HG03520 (cell line): Measurements from ENCODE around the gene SEH1L.
"Not testable (repeated sequence)": the region's sequence is repeated elsewhere in the genome, so short reads cannot be mapped to it uniquely, and the experiment has no call there.

Experiments
- ATAC-seq: cut with Tn5 transposase; IDR thresholded peaks from one replicate; pipeline ENCODE4 v1.9.1; 2021; ENCODE audit warnings: mild to moderate bottlenecking, moderate library complexity; ENCODE audit not compliant: unreplicated experiment

Gene SEH1L

DNA sequence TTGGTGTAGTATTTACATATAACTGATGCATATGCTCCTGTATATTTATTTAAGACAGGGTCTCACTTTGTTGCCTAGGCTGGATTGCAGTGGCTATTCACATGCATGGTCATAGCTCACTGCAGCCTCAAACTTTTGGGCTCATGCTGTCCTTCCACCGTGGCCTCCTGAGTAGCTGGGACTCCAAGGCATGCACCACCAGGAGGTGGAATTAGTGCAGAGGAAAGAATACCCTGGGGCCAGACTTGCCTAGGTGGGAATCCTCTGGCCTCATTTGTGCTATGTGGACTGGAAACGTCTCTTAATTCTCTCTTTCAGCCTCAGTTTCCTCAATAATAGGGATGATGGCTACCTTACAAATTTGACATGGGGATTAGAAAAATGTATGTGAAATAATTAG lies 45.6 kb downstream of the SEH1L start:
- ATAC-seq: no peak

DNA sequence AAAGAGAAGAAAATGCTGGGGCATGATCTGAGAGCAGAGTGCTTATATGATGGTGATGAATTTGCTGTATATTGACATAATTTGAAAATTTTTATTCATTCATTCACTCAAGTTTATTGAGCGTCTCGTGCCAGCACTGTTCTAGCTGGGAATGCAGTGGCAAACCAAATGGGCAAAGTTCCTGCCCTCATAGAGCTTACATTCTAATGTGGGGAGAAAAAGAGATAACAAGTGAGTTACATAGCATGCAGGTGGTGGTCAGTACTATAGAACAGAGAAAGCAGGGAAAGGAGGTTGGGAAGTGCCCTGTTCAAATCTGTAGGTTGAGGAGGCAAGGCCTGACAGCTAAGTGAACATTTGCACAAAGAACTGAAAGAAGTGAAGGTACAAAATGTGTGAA lies 47.6 kb downstream of the SEH1L start:
- ATAC-seq: no peak

DNA sequence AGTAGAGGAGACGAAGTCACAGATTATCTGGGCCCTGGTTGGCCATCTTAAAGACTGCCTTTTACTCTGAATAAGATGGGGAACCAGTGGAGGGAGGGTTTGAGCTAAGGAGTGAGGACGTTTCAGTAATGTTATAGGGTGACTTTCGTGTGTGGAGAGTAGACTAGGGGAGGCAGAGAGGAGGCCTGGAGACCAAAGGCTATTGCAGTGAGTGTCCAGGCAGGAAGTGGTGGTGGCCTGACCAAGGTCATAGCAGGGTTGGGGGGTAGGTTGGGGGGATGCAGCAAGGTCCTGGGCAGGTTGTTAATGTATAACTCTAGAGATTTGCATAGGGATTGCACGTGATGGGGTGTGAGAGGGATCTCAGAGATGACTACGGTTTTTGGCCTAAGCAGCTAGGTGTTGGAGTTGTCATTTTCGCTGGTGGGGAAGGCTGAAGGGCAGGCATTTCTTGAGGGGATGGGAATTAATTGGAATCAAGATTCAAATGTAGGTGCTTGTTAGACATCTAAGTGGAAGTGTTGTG lies 48.2 kb downstream of the SEH1L start:
- no peak for ATAC-seq

DNA sequence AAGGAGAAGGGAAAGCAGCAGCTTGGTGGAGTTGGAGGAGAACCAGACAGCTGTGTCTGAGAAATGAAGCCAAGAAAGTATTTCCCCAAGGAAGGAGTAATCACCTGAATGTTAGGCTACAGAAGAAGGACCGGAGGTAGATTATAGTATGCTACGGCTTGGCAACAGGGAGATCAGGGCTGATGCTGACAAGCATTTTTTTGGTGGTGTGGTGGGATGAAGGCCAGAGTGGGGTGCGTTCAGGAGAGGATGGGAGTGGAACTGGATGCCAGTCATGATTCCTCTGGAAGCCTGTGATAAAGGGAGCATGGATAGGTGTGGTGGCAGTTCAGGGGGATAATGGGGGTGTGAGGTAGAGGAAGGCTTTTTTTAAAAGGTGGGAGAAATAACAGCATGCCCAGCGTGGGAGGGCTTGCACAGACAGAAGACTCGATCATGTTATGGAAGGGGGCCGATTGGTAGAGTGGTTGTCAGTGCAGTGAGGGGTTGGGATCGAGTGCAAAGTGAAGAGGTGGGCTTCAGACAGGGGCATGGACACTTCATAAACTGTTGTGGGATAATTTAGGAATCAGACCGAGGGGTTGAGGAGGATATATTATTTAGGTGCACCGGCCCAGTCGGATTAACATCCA lies 49.0 kb downstream of the SEH1L start:
- ATAC-seq: no peak

DNA sequence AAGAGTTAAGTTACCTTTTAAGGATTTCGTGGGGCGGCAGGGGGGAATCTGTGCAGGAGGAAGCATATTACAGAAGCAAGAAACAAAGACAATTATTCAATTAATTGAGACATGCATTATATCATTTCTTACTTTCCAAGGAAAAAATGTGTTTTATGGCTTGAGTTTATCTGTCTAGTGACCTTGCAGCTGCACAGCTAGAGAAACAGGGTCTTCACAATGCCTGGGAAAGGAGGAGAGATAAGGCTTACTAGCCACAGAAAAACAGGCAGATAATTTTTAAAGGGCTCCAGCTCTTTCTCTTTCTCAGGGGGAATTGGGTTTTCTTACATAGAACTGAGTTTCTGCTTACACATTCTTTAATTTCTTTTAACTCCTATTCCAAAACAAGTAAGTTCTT lies 49.5 kb downstream of the SEH1L start:
- ATAC-seq: not testable (repeated sequence)

DNA sequence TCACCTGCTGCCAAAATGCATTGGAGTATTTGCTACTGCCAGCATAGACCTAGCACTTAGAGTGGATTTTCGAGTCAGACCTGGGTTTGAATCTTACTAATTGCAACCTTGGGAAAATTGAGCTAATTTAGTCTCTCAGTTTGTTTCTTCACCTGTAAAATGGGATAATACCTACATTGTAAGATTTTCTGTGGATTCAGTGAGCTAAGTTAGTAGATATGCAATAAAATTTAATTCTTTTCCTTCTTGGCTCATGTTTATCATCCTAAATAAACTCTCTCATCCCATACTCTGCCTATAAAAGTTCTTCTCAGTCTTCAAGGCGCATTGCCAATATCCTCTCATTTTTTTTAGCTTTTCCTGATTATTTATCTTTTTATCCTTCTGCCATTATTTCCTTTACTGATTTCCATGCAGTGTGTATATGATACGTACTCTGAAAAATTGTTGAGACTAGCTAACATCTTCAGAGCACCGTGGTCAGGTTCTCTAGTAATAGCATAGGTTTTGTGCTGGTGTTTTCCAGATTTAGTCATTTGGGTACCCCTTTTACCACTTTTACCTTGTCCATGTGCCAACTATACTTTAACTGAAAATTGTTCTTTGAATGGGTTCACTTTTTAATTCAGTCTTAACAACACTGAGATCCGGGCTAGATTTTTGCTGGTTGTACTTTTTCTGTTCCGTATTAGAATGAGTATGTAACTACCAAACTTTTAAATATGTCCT lies 50.7 kb downstream of the SEH1L start:
- ATAC-seq: no peak

DNA sequence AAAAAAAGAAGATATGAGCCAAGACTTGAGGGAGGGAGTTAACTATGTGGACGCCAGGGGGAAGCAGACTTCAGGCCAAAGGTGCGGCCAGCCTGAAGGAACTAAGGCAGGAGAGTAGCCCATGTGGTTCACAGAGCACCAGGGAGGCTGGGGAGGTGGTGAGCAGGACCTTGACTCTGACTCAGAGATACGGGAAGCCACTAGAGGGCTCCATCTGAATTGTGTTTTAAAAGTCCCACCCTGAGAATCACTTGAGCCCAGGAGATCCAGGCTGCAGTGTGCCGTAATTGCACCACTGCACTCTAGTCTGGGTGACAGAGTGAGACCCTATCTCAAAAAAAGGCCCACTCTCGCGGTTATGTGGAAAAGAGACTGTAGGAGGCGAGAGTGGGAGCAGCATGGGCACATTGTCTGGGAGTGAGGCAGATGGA lies 55.7 kb downstream of the SEH1L start:
- no peak for ATAC-seq

DNA sequence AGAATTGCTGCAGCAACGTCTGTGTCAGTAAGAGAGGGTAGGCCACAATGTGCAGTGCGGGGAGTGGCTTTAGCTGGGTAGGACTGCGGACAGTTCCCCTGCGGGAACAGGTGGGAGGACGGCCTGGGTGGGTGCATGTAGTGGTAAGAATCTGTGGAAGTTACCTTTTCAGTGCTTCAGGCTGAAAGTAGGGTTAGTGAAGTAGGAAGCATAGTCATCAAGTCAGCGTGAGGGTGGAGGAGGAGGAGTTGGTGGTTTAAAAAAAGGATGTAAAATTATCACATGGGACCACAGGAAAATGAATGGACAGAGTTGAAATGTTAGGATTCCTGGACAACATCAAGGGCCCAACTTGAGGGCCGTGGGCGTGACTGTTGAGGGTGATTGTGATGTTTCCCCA lies 56.6 kb downstream of the SEH1L start:
- no peak for ATAC-seq

DNA sequence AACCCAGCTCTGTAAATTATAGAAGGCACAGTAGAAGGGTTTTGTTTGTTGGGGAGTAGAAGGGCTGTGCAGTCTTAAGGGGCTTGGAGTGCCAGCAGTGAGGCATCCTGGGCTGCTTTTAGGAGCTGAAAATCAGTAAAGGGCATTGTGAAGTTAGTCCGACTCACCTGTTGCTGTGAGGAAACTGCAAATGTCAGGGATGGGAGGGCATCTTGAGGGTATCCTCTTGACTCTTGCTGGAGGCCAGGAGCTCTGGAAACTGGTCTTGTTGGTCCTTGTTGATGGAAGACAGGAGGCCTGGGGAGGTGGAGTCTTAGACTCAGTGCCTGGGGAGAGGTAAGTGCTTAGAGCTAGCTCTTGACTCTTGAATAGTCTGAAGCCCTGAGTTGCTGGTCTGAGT lies 57.5 kb downstream of the SEH1L start:
- ATAC-seq: no peak

DNA sequence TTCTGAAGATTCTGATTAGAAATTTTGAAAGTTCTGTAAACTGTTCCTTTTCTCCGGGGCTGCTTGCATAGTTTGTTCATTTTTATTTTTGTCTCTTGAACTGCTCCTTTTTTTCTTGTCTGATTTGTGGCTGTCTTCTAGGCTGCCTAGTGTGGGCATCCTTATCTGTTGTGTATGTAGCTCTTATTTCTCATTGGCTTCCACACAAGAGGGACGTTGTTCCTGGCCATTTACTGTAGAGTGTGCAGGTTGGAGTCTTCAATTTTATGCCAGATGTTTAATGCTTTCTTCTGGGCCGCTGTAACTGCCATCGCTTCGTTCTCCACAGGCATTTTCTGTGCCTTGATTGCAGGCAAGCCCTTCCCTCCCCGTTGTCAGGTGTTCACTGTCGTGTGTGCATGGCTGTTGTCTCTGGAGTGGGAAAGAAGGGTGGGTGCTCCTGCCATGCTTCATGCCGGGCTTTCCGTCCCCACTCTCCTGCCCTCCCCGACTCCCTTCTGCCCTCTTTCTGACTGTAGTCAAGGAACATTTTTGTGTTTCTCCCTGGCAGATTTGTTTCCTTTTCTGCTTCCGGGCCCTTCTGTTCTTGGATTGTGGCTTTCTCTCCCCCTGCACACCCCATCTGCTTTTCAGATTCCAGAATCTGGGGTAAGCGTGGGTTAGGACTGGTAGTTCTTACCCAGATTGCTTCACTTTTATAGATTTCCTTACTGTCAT lies 58.9 kb downstream of the SEH1L start:
- no peak for ATAC-seq

DNA sequence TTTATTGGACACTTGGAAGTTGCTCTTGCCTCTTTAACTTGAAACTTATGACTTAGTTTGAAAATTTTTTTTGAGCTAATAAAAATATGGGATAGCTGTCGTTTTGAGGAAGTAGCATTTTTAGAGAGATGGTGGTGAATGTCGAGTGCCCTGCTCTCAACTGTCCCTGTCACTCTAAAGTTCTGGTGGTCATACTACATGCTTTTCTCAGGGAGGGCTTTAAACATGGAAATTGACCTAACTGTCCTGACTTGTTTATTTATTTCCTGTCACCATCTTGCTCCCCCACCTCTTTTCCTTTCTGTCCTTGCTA lies 59.4 kb downstream of the SEH1L start:
- ATAC-seq: no peak

DNA sequence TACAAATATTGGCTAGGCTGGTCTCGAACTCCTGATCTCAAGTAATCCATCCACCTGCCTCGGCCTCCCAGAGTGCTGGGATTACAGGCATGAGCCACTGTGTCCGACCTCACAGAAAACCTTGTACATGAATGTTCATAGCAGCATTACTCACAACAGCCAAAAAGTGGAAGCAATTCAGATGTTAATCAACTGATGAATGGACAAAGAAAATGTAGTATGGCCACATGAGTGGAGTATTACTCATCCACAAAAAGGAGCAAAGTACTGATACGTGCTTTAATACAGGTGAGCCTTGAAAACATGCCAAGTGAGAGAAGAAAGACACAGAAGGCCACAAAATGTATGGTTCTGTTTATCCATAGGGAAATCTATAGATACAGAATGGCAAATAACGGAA lies 63.9 kb downstream of the SEH1L start:
- no peak for ATAC-seq

DNA sequence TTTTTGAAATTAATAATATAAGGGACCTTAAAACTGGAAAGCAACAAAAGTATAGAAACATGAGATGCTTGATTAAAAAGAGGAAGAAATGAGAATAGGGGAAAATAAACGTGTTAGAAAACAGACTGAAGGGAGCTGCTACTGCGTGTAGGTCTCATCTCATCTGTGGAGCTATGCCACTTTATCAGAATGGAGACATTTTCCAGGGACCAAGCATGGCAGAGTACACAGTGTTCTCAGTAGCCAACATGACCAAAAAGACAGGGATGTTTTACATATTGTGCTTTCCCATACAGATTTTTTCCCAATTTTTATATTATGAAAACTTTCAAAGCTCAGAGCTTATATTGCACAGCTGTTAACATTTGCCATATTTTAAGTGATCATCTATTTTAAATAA lies 66.4 kb downstream of the SEH1L start:
- no peak for ATAC-seq

DNA sequence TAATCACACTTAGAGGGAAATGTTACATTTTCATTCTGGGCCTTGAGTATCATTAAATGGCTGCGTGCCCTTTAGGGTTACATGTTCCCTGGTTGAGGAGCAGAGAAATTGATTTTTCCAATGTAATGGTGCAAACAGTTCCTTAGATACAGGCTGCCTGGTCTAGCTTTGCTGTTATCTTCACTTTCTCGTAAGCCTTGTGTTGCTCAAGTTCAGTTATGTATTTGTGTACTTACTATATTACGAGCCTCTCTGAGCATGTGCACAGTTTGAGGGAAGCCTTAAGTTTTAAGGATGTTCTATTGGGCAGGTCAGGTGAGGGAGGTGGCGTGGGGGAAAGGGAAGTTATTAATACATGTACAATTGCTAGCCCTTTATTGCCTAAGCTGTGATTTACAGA lies 67.0 kb downstream of the SEH1L start:
- ATAC-seq: no peak

DNA sequence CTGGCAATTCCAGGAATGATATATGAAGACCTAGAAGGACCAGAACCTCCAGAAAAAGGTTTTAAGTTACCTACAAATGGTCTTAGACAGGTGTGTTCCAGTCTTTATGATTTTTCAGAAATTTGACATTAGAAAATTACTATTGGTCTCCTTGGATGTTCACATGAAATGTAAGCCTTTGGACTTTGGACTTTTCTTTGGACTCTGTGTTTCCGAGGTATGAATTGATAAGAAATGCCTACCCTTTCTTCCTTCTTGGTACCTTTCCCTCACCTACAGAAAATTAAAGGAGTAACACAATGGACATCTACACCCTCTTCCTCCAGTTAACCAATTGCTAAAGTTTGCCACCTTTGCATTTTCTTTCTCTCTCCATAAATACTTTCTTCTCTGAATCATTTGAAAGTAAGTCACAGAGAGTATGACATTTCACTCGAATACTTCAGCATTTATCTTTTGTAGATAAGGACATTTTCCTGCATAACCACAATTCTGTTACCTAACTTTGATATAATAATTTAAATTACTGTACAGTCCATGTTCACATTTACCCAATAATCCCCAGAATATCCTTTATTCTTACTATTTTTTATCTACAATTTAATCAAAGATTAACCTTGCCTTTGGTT lies 69.5 kb downstream of the SEH1L start:
- ATAC-seq: no peak

DNA sequence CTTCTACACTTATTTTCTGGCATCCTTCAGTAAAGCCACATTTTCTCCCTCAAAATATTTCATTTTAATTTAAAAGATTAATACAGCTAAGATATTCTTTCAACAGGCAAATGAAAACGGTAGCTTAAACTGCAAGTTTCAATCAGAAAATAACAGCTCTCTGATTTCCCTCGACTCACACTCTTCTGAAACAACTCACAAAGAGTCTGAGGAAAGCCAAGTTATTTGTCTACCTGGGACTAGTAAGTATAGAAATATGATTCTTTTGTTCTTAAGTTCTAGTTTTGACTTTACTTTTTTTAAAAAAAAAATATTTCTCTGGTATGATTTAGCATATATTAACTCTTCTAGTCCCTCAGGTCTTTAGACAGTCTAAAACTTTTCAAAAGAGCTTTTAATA lies 70.6 kb downstream of the SEH1L start:
- no peak for ATAC-seq

DNA sequence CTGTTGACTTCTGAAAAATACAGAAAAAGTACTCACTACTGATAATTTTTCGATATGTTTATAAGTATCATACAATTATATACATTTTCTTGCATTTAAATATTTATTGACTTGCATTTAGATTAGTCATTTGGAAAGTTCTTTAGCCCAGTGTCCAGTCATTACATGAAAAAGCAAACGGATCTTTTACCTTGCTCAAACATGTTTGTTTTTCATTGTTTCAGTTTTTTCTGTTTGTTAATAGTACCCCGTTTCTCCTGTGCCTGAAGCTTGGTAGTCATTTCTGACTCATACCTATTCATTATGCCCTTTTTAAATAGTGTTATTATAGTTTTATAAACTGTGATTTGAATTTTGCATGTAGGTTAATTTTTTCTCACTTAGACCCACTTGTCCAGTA lies 71.5 kb downstream of the SEH1L start:
- ATAC-seq: no peak

DNA sequence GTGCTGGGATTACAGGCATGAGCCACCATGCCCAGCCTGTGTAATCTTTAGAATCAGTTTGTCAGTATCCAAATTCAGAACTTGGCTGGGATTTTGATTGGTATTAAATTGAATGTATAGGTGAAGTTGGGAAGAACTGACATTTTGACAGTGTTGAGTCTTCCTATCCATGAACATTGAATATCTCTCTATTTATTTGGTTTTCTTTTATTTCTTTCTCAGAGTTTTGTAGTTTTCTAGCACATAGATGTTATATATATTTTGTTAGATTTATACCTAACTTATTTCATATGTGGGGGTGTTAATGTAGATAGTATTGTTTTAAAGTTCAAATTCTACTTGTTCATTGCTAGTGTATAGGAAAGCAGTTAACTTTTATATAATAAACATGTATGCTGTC lies 74.8 kb downstream of the SEH1L start:
- no peak for ATAC-seq

DNA sequence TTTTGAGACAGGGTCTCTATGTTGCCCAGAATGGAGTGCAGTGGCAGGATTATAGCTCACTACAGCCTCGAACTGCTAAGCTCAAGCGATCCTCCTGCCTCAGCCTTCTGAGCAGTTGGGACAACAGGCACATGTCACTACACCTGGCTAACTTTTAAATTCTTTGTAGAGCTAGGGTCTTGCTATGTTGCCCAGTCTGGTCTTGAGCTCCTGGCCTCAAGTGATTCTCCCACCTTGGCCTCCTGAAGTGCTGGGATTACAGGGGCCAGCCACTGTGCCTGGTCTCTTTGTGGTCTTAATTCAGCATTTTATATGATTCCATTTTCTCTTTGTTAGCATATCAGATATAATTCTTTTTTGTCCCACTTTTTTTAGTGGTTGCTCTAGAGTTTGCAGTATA lies 77.4 kb downstream of the SEH1L start:
- no peak for ATAC-seq

DNA sequence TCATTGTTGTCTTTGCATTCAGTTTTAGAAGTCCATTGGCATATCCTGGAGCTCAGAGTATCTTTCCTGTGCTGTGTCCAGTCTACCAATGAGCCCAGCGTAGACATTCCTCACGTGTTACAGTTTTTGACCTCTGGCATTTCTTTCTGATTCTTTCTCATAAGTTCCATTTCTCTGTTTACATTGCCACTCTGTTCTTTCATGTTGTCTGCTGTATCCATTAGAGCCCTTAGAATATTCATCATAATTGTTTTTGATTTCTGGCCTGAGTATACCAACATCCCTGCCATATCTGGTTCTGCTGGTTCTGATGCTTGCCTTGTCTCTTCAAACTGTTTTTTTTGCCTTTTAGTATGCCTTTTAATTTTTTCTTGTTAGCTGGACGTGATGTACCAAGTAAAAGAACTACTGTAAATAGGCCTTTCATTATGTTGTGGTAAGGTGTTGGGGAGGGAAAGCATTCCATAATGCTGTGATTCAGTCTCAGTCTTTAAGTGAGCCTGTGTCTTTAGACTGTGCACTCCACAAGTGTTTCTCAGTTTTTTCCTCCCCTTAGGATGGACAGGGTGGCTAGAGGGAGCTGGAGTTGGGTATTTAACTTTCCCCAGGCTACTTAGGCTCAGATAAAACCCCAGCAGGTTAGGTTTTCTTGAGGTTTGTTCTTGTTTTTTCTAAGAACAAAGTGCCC lies 78.9 kb downstream of the SEH1L start:
- no peak for ATAC-seq

DNA sequence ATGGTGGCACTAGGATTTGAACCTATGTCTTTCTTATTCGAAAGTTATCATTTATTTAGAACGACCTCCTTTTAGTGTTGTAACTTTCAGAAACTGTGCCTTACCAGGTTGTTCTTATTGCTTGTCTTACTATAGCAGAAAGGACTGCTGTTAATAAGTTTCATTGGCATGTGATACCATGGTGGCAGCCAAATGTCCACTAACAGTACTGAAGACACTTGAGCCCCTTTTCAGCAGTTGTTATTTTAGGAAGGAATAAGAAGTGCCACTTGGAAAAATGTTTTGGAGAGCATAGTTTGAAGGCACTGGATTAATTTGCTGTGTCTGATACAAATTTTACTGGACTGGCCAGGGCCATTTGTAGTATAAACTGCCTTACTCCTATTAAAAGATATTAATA lies 81.1 kb downstream of the SEH1L start:
- no peak for ATAC-seq
